ENCODE data around the gene SLC36A4.

SLC36A4 gene

GRCh38 chr11:93212094-93212493, 14.3 kb upstream of the SLC36A4 start:
- no peak for TF ChIP-seq CTCF (conservative IDR thresholded peaks at IDR 0.05)

GRCh38 chr11:93209466-93209865, 11.7 kb upstream of the SLC36A4 start:
- no peak overlapping the region for H3K27ac ChIP-seq
- TF ChIP-seq CTCF (conservative IDR thresholded peaks at IDR 0.05) (no peak), ZFX (IDR thresholded peaks at IDR 0.05) (no peak)

More at GRCh38 chr11:93212094-93212493, 14.3 kb upstream of the SLC36A4 start:
- H3K27ac ChIP-seq, result no peak overlapping the region

GRCh38 chr11:93208663-93209270, 11.0 kb upstream of the SLC36A4 start:
- TF ChIP-seq ZFX (IDR thresholded peaks at IDR 0.05) (no peak), CTCF (conservative IDR thresholded peaks at IDR 0.05) (no peak)
- no peak overlapping the region for H3K27ac ChIP-seq

- H3K27ac ChIP-seq, result no peak overlapping the region
- TF ChIP-seq ZFX (IDR thresholded peaks at IDR 0.05) (no peak), CTCF (conservative IDR thresholded peaks at IDR 0.05) (no peak)
Observed at GRCh38 chr11:93199616-93200015, 1.8 kb upstream of the SLC36A4 start.

GRCh38 chr11:93198215-93198845, 539 bp upstream of the SLC36A4 start:
- no peak for TF ChIP-seq CTCF (conservative IDR thresholded peaks at IDR 0.05)
- TF ChIP-seq ZFX (IDR thresholded peaks at IDR 0.05), result no peak
- peak overlapping the region; percentile 90 for H3K27ac ChIP-seq

- TF ChIP-seq ZFX (IDR thresholded peaks at IDR 0.05) (no peak), CTCF (conservative IDR thresholded peaks at IDR 0.05) (peak; percentile 67)
- H3K27ac ChIP-seq, result peak overlapping the region; percentile 90
Observed at GRCh38 chr11:93196816-93197379, 893 bp downstream of the SLC36A4 start.

GRCh38 chr11:93194673-93195291, 3.0 kb downstream of the SLC36A4 start:
- TF ChIP-seq CTCF (conservative IDR thresholded peaks at IDR 0.05) (no peak), ZFX (IDR thresholded peaks at IDR 0.05) (no peak)
- no peak overlapping the region for H3K27ac ChIP-seq

Data from C4-2B (cell line).